GM12878 (cell line): Measurements from ENCODE around the gene SCN5A. TPM values are rescaled to one million over a fixed set of nuclear protein-coding genes. Genes with fewer than 3 reads are reported as not detected.

ENCODE experiments used
- ATAC-seq: fragments of 200-7000 bp; cut with Tn5 transposase; 3 replicates; pipeline ENCODE4 v1.9.1; 2020; ENCODE audit warnings: mild to moderate bottlenecking, moderate library complexity
- BruUV-seq: library from RNA; stranded (reverse); fragments of 400-500 nt; replicated peaks from 2 replicates; lab custom pipeline; 2021; lab: Mats Ljungman, UMichigan
- CTCF ChIA-PET: fragments of 300-600 bp; sonication (Branson Sonifier 250); formaldehyde crosslinking; extraction: SDS; loops from one replicate; lab custom pipeline; 2021; ENCODE audit warnings: inconsistent platforms; lab: Yijun Ruan, JAX
- POLR2A ChIA-PET: fragments of 350-600 bp; formaldehyde crosslinking; extraction: SDS; loops from one replicate; lab custom pipeline; 2021; ENCODE audit warnings: inconsistent platforms; lab: Charles Lee
- RAD21 ChIA-PET: fragments of 300-600 bp; sonication (Branson Sonifier 250); formaldehyde crosslinking; loops from one replicate; lab custom pipeline; 2023; ENCODE audit warnings: antibody characterized with exemption; ENCODE audit not compliant: unreplicated experiment; lab: Charles Lee
- SMC1A ChIA-PET: fragments of 300-600 bp; sonication (Branson Sonifier 250); formaldehyde crosslinking; loops from one replicate; lab custom pipeline; 2023; ENCODE audit not compliant: unreplicated experiment, uncharacterized antibody; lab: Charles Lee
- DNase-seq: peaks from one replicate; pipeline ENCODE4 v3.0.0-alpha.2; 2011; ENCODE audit warnings: low read depth, low spot score
- FAIRE-seq: peaks from 3 replicates; lab custom pipeline; 2011; peaks lifted over from hg19 to GRCh38; lab: Jason Lieb, UNC
- H2AFZ ChIP-seq: 2 replicates; pipeline ENCODE4 v1.6.0; 2011; ENCODE audit warnings: low read depth, low read length, control low read depth; ENCODE audit not compliant: control insufficient read depth
- H3K27ac ChIP-seq: 2 replicates; pipeline ENCODE4 v1.5.1; 2011; ENCODE audit warnings: control low read depth; ENCODE audit not compliant: control insufficient read depth, insufficient read depth
- H3K27me3 ChIP-seq, 2 experiments: replicated peaks in 1 of 2; 2 replicates each; pipeline versions ENCODE4 v1.6.0 to v1.6.1; 2011; ENCODE audit warnings: low read length in 1 of 2; ENCODE audit not compliant: control insufficient read depth in 2 of 2, insufficient read depth in 2 of 2
- H3K36me3 ChIP-seq, 2 experiments: 2 replicates each; pipeline ENCODE4 v1.5.1; 2011; ENCODE audit warnings: low read length in 1 of 2; ENCODE audit not compliant: control insufficient read depth in 2 of 2, insufficient read depth in 2 of 2
- H3K4me1 ChIP-seq: 2 replicates; pipeline ENCODE4 v1.6.1; 2011; ENCODE audit warnings: mild to moderate bottlenecking, low read length, moderate library complexity, mixed read lengths; ENCODE audit not compliant: control insufficient read depth, insufficient read depth
- H3K4me2 ChIP-seq: 2 replicates; pipeline ENCODE4 v1.6.0; 2011; ENCODE audit warnings: control low read depth; ENCODE audit not compliant: control insufficient read depth, insufficient read depth
- H3K4me3 ChIP-seq: fragments of 200-600 bp; sonication (generic); 2 replicates; pipeline ENCODE4 v1.5.1; 2016
- H3K79me2 ChIP-seq: 2 replicates; pipeline ENCODE4 v1.6.0; 2011; ENCODE audit warnings: low read length; ENCODE audit not compliant: control insufficient read depth, insufficient read depth
- H3K9ac ChIP-seq: 2 replicates; pipeline ENCODE4 v1.8.0; 2011; ENCODE audit warnings: low read length, control low read depth, mixed read lengths; ENCODE audit not compliant: control insufficient read depth, insufficient read depth
- H3K9me3 ChIP-seq: replicated peaks from 3 replicates; pipeline ENCODE4 v1.5.1; 2011; ENCODE audit warnings: mild to moderate bottlenecking, low read length; ENCODE audit not compliant: control insufficient read depth, insufficient read depth
- H4K20me1 ChIP-seq: 2 replicates; pipeline ENCODE4 v1.6.0; 2011; ENCODE audit not compliant: control insufficient read depth, insufficient read depth
- BMI1 ChIP-seq: fragments of 450-650 bp; IDR thresholded peaks from 2 replicates; pipeline ENCODE4 v1.6.1; 2016; ENCODE audit warnings: mild to moderate bottlenecking, moderate library complexity, borderline replicate concordance
- CHD4 ChIP-seq: fragments of 200-600 bp; sonication (generic); IDR thresholded peaks from 2 replicates; pipeline ENCODE4 v1.6.1; 2016; ENCODE audit warnings: mild to moderate bottlenecking
- ETV6 ChIP-seq, 2 experiments: fragments of 450-650 bp in 1 of 2; IDR thresholded peaks in 1 of 2; conservative IDR thresholded peaks in 1 of 2; 2 replicates each; pipeline ENCODE4 v1.6.1; 2014; ENCODE audit warnings: antibody characterized with exemption in 1 of 2, borderline replicate concordance in 1 of 2, low read depth in 1 of 2, mild to moderate bottlenecking in 1 of 2, moderate library complexity in 1 of 2
- MEF2A ChIP-seq: IDR thresholded peaks from 2 replicates; pipeline ENCODE4 v1.6.1; 2011; ENCODE audit warnings: low read depth, mild to moderate bottlenecking, low read length, moderate library complexity; ENCODE audit not compliant: insufficient read depth
- NFIC ChIP-seq: IDR thresholded peaks from 2 replicates; pipeline ENCODE4 v1.6.1; 2012; ENCODE audit warnings: low read depth, mild to moderate bottlenecking, inconsistent platforms, low read length, moderate library complexity
- NFXL1 ChIP-seq: fragments of 450-650 bp; IDR thresholded peaks from 2 replicates; pipeline ENCODE4 v1.6.1; 2017; ENCODE audit warnings: antibody characterized with exemption, mild to moderate bottlenecking, borderline replicate concordance
- NR2F1 ChIP-seq: fragments of 450-650 bp; conservative IDR thresholded peaks from 2 replicates; pipeline ENCODE4 v1.6.1; 2017; ENCODE audit warnings: mild to moderate bottlenecking
- POLR2AphosphoS2 ChIP-seq: IDR thresholded peaks from 2 replicates; pipeline ENCODE4 v1.6.1; 2011; ENCODE audit warnings: low read depth, mild to moderate bottlenecking, low read length, improper control_type of control experiment, moderate library complexity
- POU2F2 ChIP-seq: IDR thresholded peaks from 3 replicates; pipeline ENCODE4 v1.6.1; 2011; ENCODE audit warnings: low read depth, mild to moderate bottlenecking, low read length, borderline replicate concordance
- RBBP5 ChIP-seq: fragments of 200-600 bp; sonication (generic); conservative IDR thresholded peaks from 2 replicates; pipeline ENCODE4 v1.6.1; 2016
- RUNX3 ChIP-seq: IDR thresholded peaks from 2 replicates; pipeline ENCODE4 v1.6.1; 2012; ENCODE audit warnings: low read length, inconsistent platforms
- SMAD5 ChIP-seq: IDR thresholded peaks from 2 replicates; pipeline ENCODE4 v1.6.1; 2016; ENCODE audit warnings: antibody characterized with exemption, low read depth
- TARDBP ChIP-seq: IDR thresholded peaks from 2 replicates; pipeline ENCODE4 v1.6.1; 2016; ENCODE audit warnings: borderline replicate concordance
- WGBS: methylation state at CpG from one replicate; pipeline ENCODE4 v1.1.6; 2016; ENCODE audit warnings: low lambda C conversion rate; ENCODE audit not compliant: insufficient replicate concordance, insufficient coverage; ENCODE audit errors: missing lambda C conversion rate; 5-methylcytosine and 5-hydroxymethylcytosine counted together
- in situ Hi-C: fragments of 300-500 bp; cut with MboI; formaldehyde crosslinking; loops from 9 replicates; pipeline ENCODE4 v1.14.3; 2018; ENCODE audit warnings: mixed read lengths
- intact Hi-C: fragments of 100-400 bp; cut with micrococcal nuclease; formaldehyde crosslinking; loops from one replicate; pipeline ENCODE4 v1.14.2; 2022; ENCODE audit not compliant: unreplicated experiment
- polyA plus RNA-seq, 11 experiments: library from polyadenylated mRNA; depleted of rRNA in 4 of 11; unstranded in 6 of 11; stranded (reverse) in 5 of 11; fragments of >200 nt; fragmentation: Nextera tagmentation in 4 of 11; fragmentation: Illumina TruSeq in 1 of 11; extraction: Ambion mirVana in 4 of 11; extraction: Trizol in 1 of 11; gene quantifications; 1 replicate in 1 of 11; 2 replicates in 10 of 11; pipeline versions ENCODE4 v1.2.1 to v1.2.3, GENCODE V29; 2011 to 2016; ENCODE audit warnings: inconsistent platforms in 2 of 11, missing spikeins in 2 of 11, low read depth in 1 of 11
- total RNA-seq, 4 experiments: library from RNA; depleted of rRNA in 3 of 4; stranded (reverse); fragments of >200 nt in 3 of 4; fragmentation: Illumina TruSeq in 1 of 4; extraction: Trizol in 1 of 4; gene quantifications; 2 replicates each; pipeline versions ENCODE4 v1.2.1 to v1.2.3, GENCODE V29; 2013 to 2021
- TF ChIP-seq, protein P1 (sequence below): fragments of 450-650 bp; IDR thresholded peaks from 2 replicates; pipeline ENCODE4 v1.6.1; 2017; ENCODE audit warnings: antibody characterized with exemption, mild to moderate bottlenecking, moderate library complexity

The SCN5A gene
- total and polyA plus RNA-seq, 10 of the 15 experiments (the other 5 are each of a cell fraction or from before 2014, with no cell fraction given): not detected

DNA sequence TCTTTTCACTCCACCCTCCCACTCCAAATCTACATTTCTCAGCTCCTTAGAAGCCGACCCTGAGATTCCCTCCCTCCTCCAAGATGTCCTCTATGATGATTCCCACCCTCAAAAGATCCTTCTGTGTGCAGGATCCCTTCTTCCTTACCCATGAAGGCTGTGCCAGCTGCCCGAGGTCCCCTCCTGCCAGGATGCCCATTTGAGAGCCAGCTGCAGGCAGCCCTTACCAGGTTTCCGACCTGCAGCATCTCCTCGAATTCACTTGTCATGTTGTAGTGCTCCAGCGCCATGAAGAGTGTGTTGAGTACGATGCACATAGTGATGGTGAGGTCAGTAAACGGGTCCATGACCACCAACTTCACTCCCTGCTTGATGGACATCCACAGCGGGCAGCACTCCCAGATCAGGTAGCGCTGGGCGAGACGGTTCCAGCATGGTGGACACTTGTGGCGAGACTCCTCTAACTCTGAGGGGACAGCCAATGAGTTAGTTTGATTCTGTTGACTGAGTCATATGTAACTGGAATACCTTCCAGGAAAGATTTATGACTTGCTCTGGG, 51.9 kb downstream of the SCN5A start:
- no peak for FAIRE-seq
- no peak for ATAC-seq
- WGBS: 13% methylated on average over 12 of the region's 12 CpGs
- TF ChIP-seq NR2F1: no peak
- RAD21 ChIA-PET: no interaction called here
- Histone ChIP-seq H3K4me3 (no peak overlapping the region), H3K4me2 (no peak overlapping the region), H3K9ac (no peak overlapping the region), H2AFZ (no peak overlapping the region), H4K20me1 (no peaks in the 10 kb centered on the region), H3K9me3 (no peaks in the 10 kb centered on the region), H3K27me3 (no peaks in the 10 kb centered on the region; a peak in 1 of 4 replicates), H3K4me1 (no peaks in the 10 kb centered on the region), H3K27ac (no peak overlapping the region), H3K36me3 (no peaks in the 10 kb centered on the region), H3K79me2 (no peaks in the 10 kb centered on the region)
- BruUV-seq: no TSS peak
- POLR2A ChIA-PET: no interaction called here
- in situ Hi-C loops: no loop called here
- SMC1A ChIA-PET: no interaction called here
- CTCF ChIA-PET: interaction anchor here (1.1 to 2.5 kb wide), 2 partner anchors 26 to 76 kb away, joined by 5 to 9 read pairs; no protein-coding TSS in a partner anchor
- DNase-seq: no peak
- intact Hi-C loops: no loop called here

DNA sequence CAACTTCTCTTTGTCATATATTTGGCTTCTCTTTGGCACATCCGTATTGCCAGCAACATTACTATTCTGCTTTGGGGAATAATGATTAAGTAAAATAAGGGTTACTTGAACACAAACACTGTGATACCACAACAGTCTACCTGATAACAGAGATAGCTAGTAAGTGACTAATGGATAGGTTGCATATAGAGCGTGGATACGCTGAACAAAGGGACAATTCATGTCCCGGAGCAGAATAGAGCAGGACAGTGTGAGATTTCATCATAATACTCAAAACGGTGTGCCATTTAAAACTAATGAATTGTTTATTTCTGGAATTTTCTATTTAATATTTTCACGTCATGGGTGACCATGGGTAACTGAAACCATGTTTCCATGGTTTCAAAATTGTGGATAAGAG, 54.1 kb downstream of the SCN5A start:
- no peaks in the 10 kb centered on the region for H3K36me3 ChIP-seq
- ChIA-PET POLR2A (no interaction called here), CTCF (interaction anchor here (2.5 kb wide), 1 partner anchor 74 kb away, joined by 9 read pairs; no protein-coding TSS in a partner anchor), SMC1A (interaction anchor here (1.0 kb wide), 1 partner anchor 80 kb away, joined by 3 read pairs; no protein-coding TSS in a partner anchor), RAD21 (no interaction called here)
- H4K20me1 ChIP-seq: no peaks in the 10 kb centered on the region
- H2AFZ ChIP-seq: no peak overlapping the region
- no peaks in the 10 kb centered on the region for H3K79me2 ChIP-seq
- H3K27me3 ChIP-seq: no peaks in the 10 kb centered on the region; a peak in 1 of 4 replicates
- ATAC-seq (no peak), FAIRE-seq (no peak), DNase-seq (no peak)
- no peaks in the 10 kb centered on the region for H3K4me1 ChIP-seq
- no peak overlapping the region for H3K4me2 ChIP-seq
- no peak overlapping the region for H3K4me3 ChIP-seq
- 52% methylated on average over 6 of the region's 6 CpGs for WGBS
- H3K9me3 ChIP-seq: no peaks in the 10 kb centered on the region
- TF ChIP-seq POLR2AphosphoS2 (no peak), TARDBP (no peak), POU2F2 (no peak), RBBP5 (no peak), RUNX3 (no peak), CHD4 (no peak), NFXL1 (no peak), ETV6 (conservative IDR thresholded peaks at IDR 0.05 in 1 of 2, IDR thresholded peaks at IDR 0.05 in 1 of 2; ENCODE audit: borderline replicate concordance in 1 of 2, low read depth in 1 of 2) (no peak), SMAD5 (no peak), NFIC (no peak), MEF2A (no peak), BMI1 (no peak)
- TF ChIP-seq, protein P1, sequence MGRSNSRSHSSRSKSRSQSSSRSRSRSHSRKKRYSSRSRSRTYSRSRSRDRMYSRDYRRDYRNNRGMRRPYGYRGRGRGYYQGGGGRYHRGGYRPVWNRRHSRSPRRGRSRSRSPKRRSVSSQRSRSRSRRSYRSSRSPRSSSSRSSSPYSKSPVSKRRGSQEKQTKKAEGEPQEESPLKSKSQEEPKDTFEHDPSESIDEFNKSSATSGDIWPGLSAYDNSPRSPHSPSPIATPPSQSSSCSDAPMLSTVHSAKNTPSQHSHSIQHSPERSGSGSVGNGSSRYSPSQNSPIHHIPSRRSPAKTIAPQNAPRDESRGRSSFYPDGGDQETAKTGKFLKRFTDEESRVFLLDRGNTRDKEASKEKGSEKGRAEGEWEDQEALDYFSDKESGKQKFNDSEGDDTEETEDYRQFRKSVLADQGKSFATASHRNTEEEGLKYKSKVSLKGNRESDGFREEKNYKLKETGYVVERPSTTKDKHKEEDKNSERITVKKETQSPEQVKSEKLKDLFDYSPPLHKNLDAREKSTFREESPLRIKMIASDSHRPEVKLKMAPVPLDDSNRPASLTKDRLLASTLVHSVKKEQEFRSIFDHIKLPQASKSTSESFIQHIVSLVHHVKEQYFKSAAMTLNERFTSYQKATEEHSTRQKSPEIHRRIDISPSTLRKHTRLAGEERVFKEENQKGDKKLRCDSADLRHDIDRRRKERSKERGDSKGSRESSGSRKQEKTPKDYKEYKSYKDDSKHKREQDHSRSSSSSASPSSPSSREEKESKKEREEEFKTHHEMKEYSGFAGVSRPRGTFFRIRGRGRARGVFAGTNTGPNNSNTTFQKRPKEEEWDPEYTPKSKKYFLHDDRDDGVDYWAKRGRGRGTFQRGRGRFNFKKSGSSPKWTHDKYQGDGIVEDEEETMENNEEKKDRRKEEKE: no peak
- no peak overlapping the region for H3K27ac ChIP-seq
- in situ Hi-C loops (no loop called here), intact Hi-C loops (no loop called here)
- BruUV-seq: no TSS peak
- no peak overlapping the region for H3K9ac ChIP-seq
